GM10266 (cell line): ENCODE measurements around the gene DENND1B.

Experiments
- DNase-seq: peaks from one replicate; pipeline ENCODE4 v3.0.0; 2012; ENCODE audit errors: extremely low spot score
- TF ChIP-seq, protein P1 (sequence below): IDR thresholded peaks from 2 replicates; pipeline ENCODE4 v1.5.1; 2012; ENCODE audit warnings: mild to moderate bottlenecking, low read depth; ENCODE audit not compliant: control insufficient read depth, insufficient read depth; ENCODE audit errors: missing control alignments

The DENND1B gene

GRCh38 chr1:197782722-197783360 is 7.6 kb upstream of the DENND1B start:
- DNase-seq, result no peak
- TF ChIP-seq, protein P1, sequence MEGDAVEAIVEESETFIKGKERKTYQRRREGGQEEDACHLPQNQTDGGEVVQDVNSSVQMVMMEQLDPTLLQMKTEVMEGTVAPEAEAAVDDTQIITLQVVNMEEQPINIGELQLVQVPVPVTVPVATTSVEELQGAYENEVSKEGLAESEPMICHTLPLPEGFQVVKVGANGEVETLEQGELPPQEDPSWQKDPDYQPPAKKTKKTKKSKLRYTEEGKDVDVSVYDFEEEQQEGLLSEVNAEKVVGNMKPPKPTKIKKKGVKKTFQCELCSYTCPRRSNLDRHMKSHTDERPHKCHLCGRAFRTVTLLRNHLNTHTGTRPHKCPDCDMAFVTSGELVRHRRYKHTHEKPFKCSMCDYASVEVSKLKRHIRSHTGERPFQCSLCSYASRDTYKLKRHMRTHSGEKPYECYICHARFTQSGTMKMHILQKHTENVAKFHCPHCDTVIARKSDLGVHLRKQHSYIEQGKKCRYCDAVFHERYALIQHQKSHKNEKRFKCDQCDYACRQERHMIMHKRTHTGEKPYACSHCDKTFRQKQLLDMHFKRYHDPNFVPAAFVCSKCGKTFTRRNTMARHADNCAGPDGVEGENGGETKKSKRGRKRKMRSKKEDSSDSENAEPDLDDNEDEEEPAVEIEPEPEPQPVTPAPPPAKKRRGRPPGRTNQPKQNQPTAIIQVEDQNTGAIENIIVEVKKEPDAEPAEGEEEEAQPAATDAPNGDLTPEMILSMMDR, result no peak

- TF ChIP-seq, protein P1, result no peak
- no peak for DNase-seq
Observed at GRCh38 chr1:197781968-197782721, 6.9 kb upstream of the DENND1B start.

- TF ChIP-seq, protein P1, result no peak
Observed at GRCh38 chr1:197779921-197780320, 4.6 kb upstream of the DENND1B start.

DNA sequence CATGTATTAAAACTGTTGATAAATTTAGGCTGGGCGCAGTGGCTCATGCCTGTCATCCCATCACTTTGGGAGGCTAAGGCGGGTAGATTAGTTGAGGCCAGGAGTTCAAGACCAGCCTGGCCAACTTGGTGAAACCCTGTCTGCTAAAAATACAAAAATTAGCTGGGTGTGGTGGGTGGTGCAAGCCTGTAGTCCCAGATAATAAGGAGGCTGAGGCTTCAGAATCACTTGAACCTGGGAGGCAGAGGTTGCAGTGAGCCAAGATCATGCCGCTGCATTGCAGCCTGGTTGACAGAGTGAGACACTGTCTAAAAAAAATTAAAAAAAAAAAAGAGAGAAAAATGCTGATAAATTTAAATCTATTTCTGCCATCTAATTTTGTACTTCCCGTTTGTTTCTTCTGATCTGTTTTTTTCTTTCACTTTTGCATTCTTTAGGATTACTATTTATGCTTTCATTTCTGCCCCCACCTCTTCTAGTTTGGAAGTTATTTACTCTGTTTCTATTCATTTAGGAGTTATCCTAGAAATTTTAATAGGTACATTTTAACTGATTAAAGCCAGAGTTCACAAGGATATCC is 3.2 kb upstream of the DENND1B start:
- DNase-seq, result no peak
- TF ChIP-seq, protein P1, result no peak

More at GRCh38 chr1:197779921-197780320, 4.6 kb upstream of the DENND1B start:
- no peak for DNase-seq

- TF ChIP-seq, protein P1, result no peak
- DNase-seq, result peak; percentile 51
Observed at GRCh38 chr1:197776351-197777105, 1.2 kb upstream of the DENND1B start.

GRCh38 chr1:197774466-197775281 is 606 bp downstream of the DENND1B start:
- DNase-seq, result peak; percentile 70
- TF ChIP-seq, protein P1, result no peak
